22Rv1 (cell line): ENCODE results near the gene ARHGAP6.

Experiments
- ZFX ChIP-seq: fragments of 450-650 bp; IDR thresholded peaks from 2 replicates; pipeline ENCODE4 v1.6.1; 2017; ENCODE audit warnings: antibody characterized with exemption, borderline replicate concordance
- TF ChIP-seq, protein P1 (sequence below): fragments of 450-650 bp; IDR thresholded peaks from 2 replicates; pipeline ENCODE4 v1.5.1; 2017; ENCODE audit warnings: mild to moderate bottlenecking

DNA sequence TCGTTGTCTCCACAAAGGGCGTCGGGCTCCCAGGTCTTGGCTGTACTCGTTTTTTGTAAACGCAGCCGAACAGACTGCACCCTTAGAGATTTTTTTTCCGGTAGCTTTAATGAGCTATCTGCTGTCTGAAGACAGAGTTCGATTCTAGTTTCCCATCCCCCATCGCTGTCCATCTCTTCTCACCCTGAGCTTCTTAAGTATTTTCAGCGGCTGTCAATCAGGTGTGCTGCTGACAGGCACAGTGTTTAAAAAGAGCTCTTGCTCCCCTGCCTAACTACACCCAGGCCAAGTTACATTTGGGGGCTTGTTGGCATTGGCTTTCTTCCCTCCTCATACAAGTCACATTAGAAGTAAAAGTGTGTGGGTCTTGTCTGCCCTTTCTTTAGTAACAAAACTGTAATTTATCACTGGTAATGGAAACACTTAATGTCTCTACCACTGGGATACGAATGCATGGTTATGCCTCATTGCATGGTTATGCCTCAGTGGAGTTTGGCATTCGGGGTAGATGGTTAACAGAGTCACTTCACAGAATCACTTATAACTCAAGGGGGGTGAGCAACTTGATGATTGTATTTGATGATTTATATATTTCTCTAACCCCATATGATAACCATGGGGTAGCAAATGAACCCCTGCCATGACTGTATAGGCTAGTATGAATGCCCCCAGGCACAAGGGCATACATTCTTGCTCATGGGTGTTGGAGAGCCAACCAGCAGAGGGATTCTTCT, 1.4 kb upstream of the ARHGAP6 start:
- TF ChIP-seq, protein P1, sequence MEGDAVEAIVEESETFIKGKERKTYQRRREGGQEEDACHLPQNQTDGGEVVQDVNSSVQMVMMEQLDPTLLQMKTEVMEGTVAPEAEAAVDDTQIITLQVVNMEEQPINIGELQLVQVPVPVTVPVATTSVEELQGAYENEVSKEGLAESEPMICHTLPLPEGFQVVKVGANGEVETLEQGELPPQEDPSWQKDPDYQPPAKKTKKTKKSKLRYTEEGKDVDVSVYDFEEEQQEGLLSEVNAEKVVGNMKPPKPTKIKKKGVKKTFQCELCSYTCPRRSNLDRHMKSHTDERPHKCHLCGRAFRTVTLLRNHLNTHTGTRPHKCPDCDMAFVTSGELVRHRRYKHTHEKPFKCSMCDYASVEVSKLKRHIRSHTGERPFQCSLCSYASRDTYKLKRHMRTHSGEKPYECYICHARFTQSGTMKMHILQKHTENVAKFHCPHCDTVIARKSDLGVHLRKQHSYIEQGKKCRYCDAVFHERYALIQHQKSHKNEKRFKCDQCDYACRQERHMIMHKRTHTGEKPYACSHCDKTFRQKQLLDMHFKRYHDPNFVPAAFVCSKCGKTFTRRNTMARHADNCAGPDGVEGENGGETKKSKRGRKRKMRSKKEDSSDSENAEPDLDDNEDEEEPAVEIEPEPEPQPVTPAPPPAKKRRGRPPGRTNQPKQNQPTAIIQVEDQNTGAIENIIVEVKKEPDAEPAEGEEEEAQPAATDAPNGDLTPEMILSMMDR = no peak
- TF ChIP-seq ZFX = no peak
